ENCODE measurements around the gene DPH5.

DNA sequence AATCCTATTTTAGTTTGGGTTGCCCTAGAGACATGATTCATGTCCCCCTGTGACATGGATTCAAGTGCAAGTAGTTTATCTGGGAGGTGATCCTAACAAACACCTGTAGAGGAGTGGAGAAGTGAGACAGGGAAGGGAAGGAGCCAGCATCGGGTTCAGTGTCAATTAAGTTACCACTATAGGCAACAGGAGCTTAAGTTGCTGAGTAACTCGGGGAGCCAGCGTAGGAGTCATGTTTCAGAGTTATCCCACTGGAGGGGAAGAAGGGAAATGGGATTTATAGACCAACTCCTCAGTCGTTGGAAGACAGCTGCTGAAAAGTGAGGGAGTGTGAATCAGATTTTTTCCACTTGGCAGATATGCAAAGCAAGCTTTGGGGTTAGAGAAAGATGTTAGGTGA, 74.8 kb downstream of the DPH5 start:
- TF ChIP-seq, protein P1, sequence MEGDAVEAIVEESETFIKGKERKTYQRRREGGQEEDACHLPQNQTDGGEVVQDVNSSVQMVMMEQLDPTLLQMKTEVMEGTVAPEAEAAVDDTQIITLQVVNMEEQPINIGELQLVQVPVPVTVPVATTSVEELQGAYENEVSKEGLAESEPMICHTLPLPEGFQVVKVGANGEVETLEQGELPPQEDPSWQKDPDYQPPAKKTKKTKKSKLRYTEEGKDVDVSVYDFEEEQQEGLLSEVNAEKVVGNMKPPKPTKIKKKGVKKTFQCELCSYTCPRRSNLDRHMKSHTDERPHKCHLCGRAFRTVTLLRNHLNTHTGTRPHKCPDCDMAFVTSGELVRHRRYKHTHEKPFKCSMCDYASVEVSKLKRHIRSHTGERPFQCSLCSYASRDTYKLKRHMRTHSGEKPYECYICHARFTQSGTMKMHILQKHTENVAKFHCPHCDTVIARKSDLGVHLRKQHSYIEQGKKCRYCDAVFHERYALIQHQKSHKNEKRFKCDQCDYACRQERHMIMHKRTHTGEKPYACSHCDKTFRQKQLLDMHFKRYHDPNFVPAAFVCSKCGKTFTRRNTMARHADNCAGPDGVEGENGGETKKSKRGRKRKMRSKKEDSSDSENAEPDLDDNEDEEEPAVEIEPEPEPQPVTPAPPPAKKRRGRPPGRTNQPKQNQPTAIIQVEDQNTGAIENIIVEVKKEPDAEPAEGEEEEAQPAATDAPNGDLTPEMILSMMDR (IDR thresholded peaks at IDR 0.05) = no peak
- no peak for TF ChIP-seq EP300 (IDR thresholded peaks at IDR 0.05)
